ENCODE results near the gene CEP41. TPM values are rescaled to one million over a fixed set of nuclear protein-coding genes. Genes with fewer than 3 reads are reported as not detected.

The CEP41 gene
- total RNA-seq (1 to 10 TPM; 6.2 to 6.6 TPM), polyA plus RNA-seq (1 to 10 TPM; 2.1 to 7.5 TPM)
- long read RNA-seq, donor 1, full-length matches to known transcripts: 11 of 16 reads
- long read RNA-seq, donor 1, partial matches to known transcripts: 2 of 16 reads
- long read RNA-seq, donor 1, other reads (novel, unspliced or antisense): 3 of 16 reads
- long read RNA-seq, donor 2, full-length matches to known transcripts: 3 of 4 reads
- long read RNA-seq, donor 2, partial matches to known transcripts: 1 of 4 reads
- long read RNA-seq, donor 2, other reads (novel, unspliced or antisense): 0 of 4 reads

DNA sequence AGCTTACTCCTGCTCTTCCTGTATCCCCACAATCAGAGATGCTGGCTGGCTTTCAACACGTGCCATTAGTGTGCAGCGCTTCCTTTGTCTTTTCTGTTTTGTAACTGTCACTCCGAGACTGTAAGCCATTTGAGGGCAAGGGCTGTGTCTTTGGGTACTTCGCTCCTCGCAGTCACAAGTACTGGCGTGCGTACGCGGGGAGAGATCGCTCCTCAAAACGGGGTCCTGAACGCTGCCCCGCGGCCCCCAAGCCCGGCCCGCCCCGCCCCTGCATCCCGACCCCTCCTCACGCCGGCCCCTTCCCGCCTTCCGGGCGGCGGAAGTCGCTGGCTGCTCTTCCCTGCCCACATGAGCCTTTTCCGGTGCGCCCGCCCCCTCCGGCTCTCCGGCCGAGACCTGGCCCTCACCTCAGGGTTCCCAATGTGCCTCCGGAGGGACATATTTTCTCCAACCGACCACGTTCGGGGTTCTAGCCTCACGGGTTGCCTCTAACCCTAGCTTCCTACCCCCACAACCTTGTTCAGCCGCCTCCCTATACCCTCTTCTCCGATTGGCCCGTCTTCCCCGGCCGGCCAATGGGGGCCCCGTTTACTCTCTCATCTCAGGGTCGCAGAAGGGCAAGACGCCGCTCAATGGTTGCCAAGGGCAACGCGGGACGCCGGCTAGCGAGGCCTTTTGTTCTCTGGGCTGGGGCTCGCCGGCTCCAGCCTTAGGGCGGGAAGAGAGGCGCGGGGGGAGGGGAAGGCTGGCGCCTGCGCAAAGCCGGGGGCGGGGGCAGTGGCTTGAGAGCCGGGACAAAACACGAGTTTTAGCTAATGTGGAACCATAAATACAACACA is at the start of gene CEP41:
TSS of gene CEP41 (minus strand) at position 490 of the 839 bp plus-strand sequence. CDS start at position 440, 50 bp downstream.
- Histone ChIP-seq H3K4me1 (ENCODE audit: control insufficient read depth in 1 of 2, insufficient read depth in 2 of 2, low read length in 2 of 2) (no peaks in the 10 kb centered on the region), H3K27me3 (ENCODE audit: control insufficient read depth in 1 of 2, insufficient read depth in 2 of 2, low read length in 1 of 2) (no peaks in the 10 kb centered on the region), H3K36me3 (ENCODE audit: control insufficient read depth in 1 of 2, insufficient read depth in 2 of 2, low read length in 1 of 2) (no peaks in the 10 kb centered on the region), H3K27ac (ENCODE audit: low read depth in 1 of 2, low read length in 2 of 2) (no peak within 1 kb of the TSS), H3K4me3 (ENCODE audit: low read length in 2 of 2) (peak within 1 kb of the TSS; percentile 61 to 80), H3K9me3 (ENCODE audit: control insufficient read depth, low read length) (no peaks in the 10 kb centered on the region)
- peak; percentile 98 for ATAC-seq (ENCODE audit: low FRiP score)
- WGBS, 2 donors: 2% methylated on average over 60 to 61 of the region's 61 CpGs
- intact Hi-C loops (cut with DNase I): loop anchor here (5.0 kb wide), 3 partner anchors 43 to 163 kb away; partner anchors contain the start of gene CPA4 (in 1 of the 2)
- peak; percentile 98 to 99 for DNase-seq

- Histone ChIP-seq H3K4me1 (ENCODE audit: control insufficient read depth in 1 of 2, insufficient read depth in 2 of 2, low read length in 2 of 2) (no peaks in the 10 kb centered on the region), H3K27ac (ENCODE audit: low read depth in 1 of 2, low read length in 2 of 2) (no peak overlapping the region), H3K4me3 (ENCODE audit: low read length in 2 of 2) (no peak overlapping the region), H3K27me3 (ENCODE audit: control insufficient read depth in 1 of 2, insufficient read depth in 2 of 2, low read length in 1 of 2) (no peaks in the 10 kb centered on the region), H3K36me3 (ENCODE audit: control insufficient read depth in 1 of 2, insufficient read depth in 2 of 2, low read length in 1 of 2) (no peaks in the 10 kb centered on the region), H3K9me3 (ENCODE audit: control insufficient read depth, low read length) (no peaks in the 10 kb centered on the region)
- ATAC-seq (ENCODE audit: low FRiP score): no peak
- DNase-seq: no peak
- intact Hi-C loops (cut with DNase I): loop anchor here (5.0 kb wide), 2 partner anchors 213 to 218 kb away; no protein-coding TSS in a partner anchor
- 60 to 63% methylated on average over 21 of the region's 21 CpGs for WGBS, 2 donors
These were observed 49.5 kb upstream of the CEP41 start for GRCh38 chr7:130490311-130490791.

- no peak for ATAC-seq (ENCODE audit: low FRiP score)
- Histone ChIP-seq H3K27ac (ENCODE audit: low read depth in 1 of 2, low read length in 2 of 2) (no peak overlapping the region), H3K4me3 (ENCODE audit: low read length in 2 of 2) (no peak overlapping the region), H3K36me3 (ENCODE audit: control insufficient read depth in 1 of 2, insufficient read depth in 2 of 2, low read length in 1 of 2) (no peaks in the 10 kb centered on the region), H3K9me3 (ENCODE audit: control insufficient read depth, low read length) (no peaks in the 10 kb centered on the region), H3K4me1 (ENCODE audit: control insufficient read depth in 1 of 2, insufficient read depth in 2 of 2, low read length in 2 of 2) (no peaks in the 10 kb centered on the region), H3K27me3 (ENCODE audit: control insufficient read depth in 1 of 2, insufficient read depth in 2 of 2, low read length in 1 of 2) (no peaks in the 10 kb centered on the region)
- intact Hi-C loops (cut with DNase I): no loop called here
- 27 to 37% methylated on average over 10 of the region's 10 CpGs for WGBS, 2 donors
- DNase-seq: no peak
These were observed 48.5 kb upstream of the CEP41 start for GRCh38 chr7:130489140-130489983.

GRCh38 chr7:130488392-130489139 is 47.8 kb upstream of the CEP41 start:
- ATAC-seq (ENCODE audit: low FRiP score): no peak
- DNase-seq: no peak
- no peak overlapping the region for H3K27ac ChIP-seq (ENCODE audit: low read depth in 1 of 2, low read length in 2 of 2)
- no peaks in the 10 kb centered on the region for H3K36me3 ChIP-seq (ENCODE audit: control insufficient read depth in 1 of 2, insufficient read depth in 2 of 2, low read length in 1 of 2)
- H3K4me1 ChIP-seq (ENCODE audit: control insufficient read depth in 1 of 2, insufficient read depth in 2 of 2, low read length in 2 of 2): no peaks in the 10 kb centered on the region
- H3K4me3 ChIP-seq (ENCODE audit: low read length in 2 of 2): no peak overlapping the region
- no peaks in the 10 kb centered on the region for H3K27me3 ChIP-seq (ENCODE audit: control insufficient read depth in 1 of 2, insufficient read depth in 2 of 2, low read length in 1 of 2)
- H3K9me3 ChIP-seq (ENCODE audit: control insufficient read depth, low read length): no peaks in the 10 kb centered on the region
- intact Hi-C loops (cut with DNase I): no loop called here
- WGBS, 2 donors: 39 to 54% methylated on average over 7 of the region's 7 CpGs

DNA sequence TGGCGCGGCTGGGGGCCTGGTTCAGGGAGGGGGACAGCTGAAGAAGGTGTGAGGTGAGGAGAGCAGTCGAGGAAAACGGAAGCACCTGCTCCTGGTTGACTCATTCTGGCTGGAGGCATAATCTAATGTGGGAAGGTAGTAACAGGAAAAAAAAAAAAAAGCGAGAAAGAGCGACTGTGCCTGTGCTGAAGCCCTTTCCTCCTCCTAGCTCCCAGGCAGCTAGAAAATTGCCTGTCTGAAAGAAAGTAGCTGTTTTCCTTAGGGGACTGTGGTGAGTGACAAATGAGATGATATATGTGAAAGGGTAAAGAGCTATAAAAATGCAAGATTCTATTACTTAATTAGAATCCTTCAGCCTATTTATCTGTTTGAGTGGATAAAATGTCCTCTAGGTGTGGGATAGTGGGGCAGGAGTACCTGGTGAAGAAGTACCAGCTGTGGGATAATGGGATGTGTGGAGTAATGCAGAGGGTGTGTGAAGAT is 46.2 kb upstream of the CEP41 start:
- Histone ChIP-seq H3K4me1 (ENCODE audit: control insufficient read depth in 1 of 2, insufficient read depth in 2 of 2, low read length in 2 of 2) (peaks cover 0 to 2% of the 10 kb centered on the region in 2 donors), H3K4me3 (ENCODE audit: low read length in 2 of 2) (peak overlapping the region in 1 of 2 donors; percentile 38)
- intact Hi-C loops (cut with DNase I): no loop called here

GRCh38 chr7:130486114-130486953 is 45.5 kb upstream of the CEP41 start:
- H3K36me3 ChIP-seq (ENCODE audit: control insufficient read depth in 1 of 2, insufficient read depth in 2 of 2, low read length in 1 of 2): no peaks in the 10 kb centered on the region
- ATAC-seq (ENCODE audit: low FRiP score): peak; percentile 70
- DNase-seq: peak; percentile 63 to 79
- intact Hi-C loops (cut with DNase I): no loop called here
- H3K27ac ChIP-seq (ENCODE audit: low read depth in 1 of 2, low read length in 2 of 2): no peak overlapping the region
- no peaks in the 10 kb centered on the region for H3K27me3 ChIP-seq (ENCODE audit: control insufficient read depth in 1 of 2, insufficient read depth in 2 of 2, low read length in 1 of 2)
- peak overlapping the region in 1 of 2 donors; percentile 38 for H3K4me3 ChIP-seq (ENCODE audit: low read length in 2 of 2)
- 16 to 20% methylated on average over 67 of the region's 67 CpGs for WGBS, 2 donors
- no peaks in the 10 kb centered on the region for H3K9me3 ChIP-seq (ENCODE audit: control insufficient read depth, low read length)
- H3K4me1 ChIP-seq (ENCODE audit: control insufficient read depth in 1 of 2, insufficient read depth in 2 of 2, low read length in 2 of 2): peaks cover 0 to 2% of the 10 kb centered on the region in 2 donors

More for the DNA sequence above, 46.2 kb upstream of the CEP41 start:
- Histone ChIP-seq H3K9me3 (ENCODE audit: control insufficient read depth, low read length) (no peaks in the 10 kb centered on the region), H3K36me3 (ENCODE audit: control insufficient read depth in 1 of 2, insufficient read depth in 2 of 2, low read length in 1 of 2) (no peaks in the 10 kb centered on the region), H3K27me3 (ENCODE audit: control insufficient read depth in 1 of 2, insufficient read depth in 2 of 2, low read length in 1 of 2) (no peaks in the 10 kb centered on the region), H3K27ac (ENCODE audit: low read depth in 1 of 2, low read length in 2 of 2) (no peak overlapping the region)
- ATAC-seq (ENCODE audit: low FRiP score) (no peak), DNase-seq (no peak)
- WGBS, 2 donors: 53 to 58% methylated on average over 6 of the region's 6 CpGs

GRCh38 chr7:130485734-130486113 is 44.9 kb upstream of the CEP41 start:
- Histone ChIP-seq H3K4me3 (ENCODE audit: low read length in 2 of 2) (peak overlapping the region in 1 of 2 donors; percentile 38), H3K4me1 (ENCODE audit: control insufficient read depth in 1 of 2, insufficient read depth in 2 of 2, low read length in 2 of 2) (peaks cover 0 to 2% of the 10 kb centered on the region in 2 donors), H3K36me3 (ENCODE audit: control insufficient read depth in 1 of 2, insufficient read depth in 2 of 2, low read length in 1 of 2) (no peaks in the 10 kb centered on the region), H3K9me3 (ENCODE audit: control insufficient read depth, low read length) (no peaks in the 10 kb centered on the region), H3K27me3 (ENCODE audit: control insufficient read depth in 1 of 2, insufficient read depth in 2 of 2, low read length in 1 of 2) (no peaks in the 10 kb centered on the region), H3K27ac (ENCODE audit: low read depth in 1 of 2, low read length in 2 of 2) (no peak overlapping the region)
- ATAC-seq (ENCODE audit: low FRiP score): no peak
- no peak for DNase-seq
- intact Hi-C loops (cut with DNase I): no loop called here
- 81 to 82% methylated on average over 11 of the region's 11 CpGs for WGBS, 2 donors
